ENCODE measurements around the gene ZNF511.

Gene ZNF511

GRCh38 chr10:133261726-133262325 is 46.9 kb upstream of the ZNF511 start:
- H3K27ac ChIP-seq (ENCODE audit: low read depth, low read length) = no peak overlapping the region
- no peaks in the 10 kb centered on the region for H3K79me2 ChIP-seq (ENCODE audit: insufficient read depth, low read length)
- TF ChIP-seq CTCF (IDR thresholded peaks at IDR 0.05; ENCODE audit: insufficient read depth, low read length, poor library complexity, severe bottlenecking) (no peak), EZH2phosphoT487 (conservative IDR thresholded peaks at IDR 0.05; ENCODE audit: low read length) (no peak)
- H2AFZ ChIP-seq (ENCODE audit: low read depth, low read length, severe bottlenecking) = peak overlapping the region; percentile 98
- no peaks in the 10 kb centered on the region for H4K20me1 ChIP-seq (ENCODE audit: low read depth, low read length)
- no peaks in the 10 kb centered on the region for H3K27me3 ChIP-seq (ENCODE audit: low read length)
- H3K9me2 ChIP-seq (replicated peaks; ENCODE audit: insufficient read depth, low read length) = no peaks in the 10 kb centered on the region
- H3K36me3 ChIP-seq (ENCODE audit: low read length) = no peaks in the 10 kb centered on the region
- H3K9me3 ChIP-seq (ENCODE audit: insufficient read depth, low read length) = no peaks in the 10 kb centered on the region
- H3K4me2 ChIP-seq (ENCODE audit: low read depth, low read length, poor library complexity, severe bottlenecking) = peak overlapping the region; percentile 71
- H3F3A ChIP-seq (ENCODE audit: insufficient read depth) = 0 out of 2 replicates have a peak, but pooled peaks cover 5% of the 10 kb centered on the region
- H3K9ac ChIP-seq (ENCODE audit: low read length) = peak overlapping the region; percentile 64
- H3K4me3 ChIP-seq (ENCODE audit: insufficient read depth, low read length, poor library complexity, severe bottlenecking) = peak overlapping the region; percentile 71

- H3K9me2 ChIP-seq (replicated peaks; ENCODE audit: insufficient read depth, low read length) = no peaks in the 10 kb centered on the region
- no peak overlapping the region for H2AFZ ChIP-seq (ENCODE audit: low read depth, low read length, severe bottlenecking)
- no peaks in the 10 kb centered on the region for H3K9me3 ChIP-seq (ENCODE audit: insufficient read depth, low read length)
- no peak overlapping the region for H3K4me3 ChIP-seq (ENCODE audit: insufficient read depth, low read length, poor library complexity, severe bottlenecking)
- no peak overlapping the region for H3K9ac ChIP-seq (ENCODE audit: low read length)
- no peak overlapping the region for H3K27ac ChIP-seq (ENCODE audit: low read depth, low read length)
- no peaks in the 10 kb centered on the region for H3K36me3 ChIP-seq (ENCODE audit: low read length)
- no peaks in the 10 kb centered on the region for H3K27me3 ChIP-seq (ENCODE audit: low read length)
- H4K20me1 ChIP-seq (ENCODE audit: low read depth, low read length) = no peaks in the 10 kb centered on the region
- no peaks in the 10 kb centered on the region for H3K79me2 ChIP-seq (ENCODE audit: insufficient read depth, low read length)
- H3F3A ChIP-seq (ENCODE audit: insufficient read depth) = 0 out of 2 replicates have a peak, but pooled peaks cover 5% of the 10 kb centered on the region
- no peak overlapping the region for H3K4me2 ChIP-seq (ENCODE audit: low read depth, low read length, poor library complexity, severe bottlenecking)
- TF ChIP-seq EZH2phosphoT487 (conservative IDR thresholded peaks at IDR 0.05; ENCODE audit: low read length) = no peak
- no peak for TF ChIP-seq CTCF (IDR thresholded peaks at IDR 0.05; ENCODE audit: insufficient read depth, low read length, poor library complexity, severe bottlenecking)
These were observed 46.0 kb upstream of the ZNF511 start for GRCh38 chr10:133262696-133263095.

GRCh38 chr10:133263674-133264073 is 45.0 kb upstream of the ZNF511 start:
- Histone ChIP-seq H2AFZ (ENCODE audit: low read depth, low read length, severe bottlenecking) (no peak overlapping the region), H3F3A (ENCODE audit: insufficient read depth) (0 out of 2 replicates have a peak, but pooled peaks cover 5% of the 10 kb centered on the region), H3K27me3 (ENCODE audit: low read length) (no peaks in the 10 kb centered on the region), H3K79me2 (ENCODE audit: insufficient read depth, low read length) (no peaks in the 10 kb centered on the region), H3K4me3 (ENCODE audit: insufficient read depth, low read length, poor library complexity, severe bottlenecking) (no peak overlapping the region), H3K9me3 (ENCODE audit: insufficient read depth, low read length) (no peaks in the 10 kb centered on the region), H3K36me3 (ENCODE audit: low read length) (no peaks in the 10 kb centered on the region), H3K4me2 (ENCODE audit: low read depth, low read length, poor library complexity, severe bottlenecking) (no peak overlapping the region), H4K20me1 (ENCODE audit: low read depth, low read length) (no peaks in the 10 kb centered on the region), H3K27ac (ENCODE audit: low read depth, low read length) (no peak overlapping the region), H3K9ac (ENCODE audit: low read length) (no peak overlapping the region), H3K9me2 (replicated peaks; ENCODE audit: insufficient read depth, low read length) (no peaks in the 10 kb centered on the region)
- TF ChIP-seq CTCF (IDR thresholded peaks at IDR 0.05; ENCODE audit: insufficient read depth, low read length, poor library complexity, severe bottlenecking) = no peak
- TF ChIP-seq EZH2phosphoT487 (conservative IDR thresholded peaks at IDR 0.05; ENCODE audit: low read length) = no peak

All from SU-DHL-6 (cell line).